GM06990 (cell line): ENCODE data around the gene MZT2A.
"Not testable (repeated sequence)": the region's sequence is repeated elsewhere in the genome, so short reads cannot be mapped to it uniquely, and the experiment has no call there.

Source experiments
- DNase-seq: peaks from one replicate; pipeline ENCODE4 v3.0.0-alpha.2; 2011; ENCODE audit not compliant: insufficient read length; ENCODE audit errors: extremely low read depth
- H3K27me3 ChIP-seq: replicated peaks from 2 replicates; pipeline ENCODE4 v1.6.0; 2011; ENCODE audit warnings: low read length; ENCODE audit not compliant: control insufficient read depth, insufficient read depth
- H3K36me3 ChIP-seq: 2 replicates; pipeline ENCODE4 v1.5.1; 2011; ENCODE audit warnings: low read length; ENCODE audit not compliant: control insufficient read depth, insufficient read depth
- H3K4me3 ChIP-seq: replicated peaks from 2 replicates; pipeline ENCODE4 v1.5.1; 2011; ENCODE audit warnings: low read depth, mild to moderate bottlenecking, control low read depth, low read length
- CTCF ChIP-seq: IDR thresholded peaks from 2 replicates; pipeline ENCODE4 v1.5.1; 2011; ENCODE audit warnings: low read length, control low read depth, mild to moderate bottlenecking, inconsistent platforms; ENCODE audit not compliant: insufficient read depth, poor library complexity, severe bottlenecking

MZT2A gene

GRCh38 chr2:131493199-131493968 lies 1.2 kb upstream of the MZT2A start:
- Histone ChIP-seq H3K36me3 (peaks cover 1% of the 10 kb centered on the region), H3K27me3 (no peaks in the 10 kb centered on the region), H3K4me3 (peak overlapping the region; percentile 89)
- DNase-seq, result no peak
- no peak for TF ChIP-seq CTCF

- DNase-seq, result peak; percentile 97
- peak; percentile 86 for TF ChIP-seq CTCF
- H3K27me3 ChIP-seq, result no peaks in the 10 kb centered on the region
- peak overlapping the region; percentile 89 for H3K4me3 ChIP-seq
- peaks cover 1% of the 10 kb centered on the region for H3K36me3 ChIP-seq
These were observed 411 bp upstream of the MZT2A start for GRCh38 chr2:131492418-131493198.

- H3K4me3 ChIP-seq, result peak overlapping the region; percentile 84
- DNase-seq, H3K27me3 ChIP-seq, H3K36me3 ChIP-seq: not testable (repeated sequence)
These were observed 744 bp downstream of the MZT2A start for GRCh38 chr2:131491469-131491836.

GRCh38 chr2:131490616-131491468 lies 1.4 kb downstream of the MZT2A start:
- not testable (repeated sequence) for DNase-seq, H3K27me3 ChIP-seq, H3K36me3 ChIP-seq
- peak overlapping the region; percentile 84 for H3K4me3 ChIP-seq

- peaks cover 3% of the 10 kb centered on the region for H3K36me3 ChIP-seq
- DNase-seq, result no peak
- H3K27me3 ChIP-seq, result no peaks in the 10 kb centered on the region
- no peak for TF ChIP-seq CTCF
- no peak overlapping the region for H3K4me3 ChIP-seq
These were observed 3.6 kb downstream of the MZT2A start for GRCh38 chr2:131488306-131489205.

- DNase-seq, H3K27me3 ChIP-seq, H3K4me3 ChIP-seq, H3K36me3 ChIP-seq: not testable (repeated sequence)
These were observed 5.8 kb downstream of the MZT2A start for GRCh38 chr2:131486201-131486902.

GRCh38 chr2:131484906-131485460 lies 7.2 kb downstream of the MZT2A start:
- H3K27me3 ChIP-seq, H3K36me3 ChIP-seq, H3K4me3 ChIP-seq, DNase-seq: not testable (repeated sequence)

GRCh38 chr2:131483981-131484820 lies 8.0 kb downstream of the MZT2A start:
- not testable (repeated sequence) for H3K36me3 ChIP-seq, H3K27me3 ChIP-seq, DNase-seq, H3K4me3 ChIP-seq
